PC-3 (cell line): ENCODE data around the gene PLA2G1B.

Experiments
- CTCF ChIP-seq: fragments of 300-600 bp; sonication (generic); conservative IDR thresholded peaks from 2 replicates; pipeline ENCODE4 v1.5.1; 2017; ENCODE audit warnings: antibody characterized with exemption, low read depth, mild to moderate bottlenecking, low read length
- EZH2 ChIP-seq: fragments of 300-600 bp; sonication (generic); IDR thresholded peaks from one replicate; pipeline ENCODE4 v1.6.1; 2017; ENCODE audit warnings: antibody characterized with exemption, mild to moderate bottlenecking, low read length; ENCODE audit not compliant: unreplicated experiment
- EZH2phosphoT487 ChIP-seq: fragments of 300-600 bp; sonication (generic); IDR thresholded peaks from 2 replicates; pipeline ENCODE4 v1.6.1; 2018; ENCODE audit warnings: mild to moderate bottlenecking, antibody characterized with exemption, low read length, borderline replicate concordance

DNA sequence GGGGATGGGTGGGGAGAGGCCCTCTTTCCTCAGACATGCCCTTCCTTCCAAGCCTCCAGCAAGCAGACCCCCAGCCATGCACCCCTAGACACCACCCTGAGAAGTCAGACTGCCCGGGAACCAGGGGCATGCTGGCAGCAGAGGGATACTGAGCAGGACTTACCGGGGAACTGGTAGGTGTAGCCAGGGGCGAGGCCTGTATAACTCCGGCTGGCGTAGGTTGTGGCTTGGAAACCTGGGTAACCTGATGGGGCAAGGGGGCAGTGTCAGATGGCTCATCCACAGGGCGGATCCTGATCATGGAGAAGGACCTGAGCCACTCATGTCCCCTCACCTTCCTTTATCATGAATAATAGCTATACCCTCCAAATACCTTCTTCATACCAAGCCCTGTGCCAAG lies 25.6 kb upstream of the PLA2G1B start:
- no peak for TF ChIP-seq EZH2phosphoT487
- no peak for TF ChIP-seq CTCF
- TF ChIP-seq EZH2, result no peak
